H9 (cell line): ENCODE measurements around the gene PTK7. TPM values are rescaled to one million over a fixed set of nuclear protein-coding genes. Genes with fewer than 3 reads are reported as not detected.
A peak's percentile ranks its signal among the peaks of the same experiment; 100 is the strongest.

Source experiments
- DNase-seq: peaks from one replicate; pipeline ENCODE4 v3.0.0-alpha.2; 2017
- H2AFZ ChIP-seq: one replicate; pipeline ENCODE4 v1.6.1; 2013; ENCODE audit warnings: mild to moderate bottlenecking, low read length, control low read depth, moderate library complexity
- H2AK5ac ChIP-seq: 2 replicates; pipeline ENCODE4 v1.6.1; 2013; ENCODE audit warnings: low read length, control low read depth, mixed read lengths; ENCODE audit not compliant: insufficient read length
- H2BK120ac ChIP-seq: one replicate; pipeline ENCODE4 v1.6.1; 2013; ENCODE audit warnings: low read depth, mild to moderate bottlenecking, low read length, control low read depth, inconsistent platforms; ENCODE audit not compliant: poor library complexity, severe bottlenecking
- H2BK12ac ChIP-seq: 2 replicates; pipeline ENCODE4 v1.6.1; 2013; ENCODE audit warnings: low read length, control low read depth, mixed read lengths, low read depth; ENCODE audit not compliant: insufficient read length
- H2BK15ac ChIP-seq: 2 replicates; pipeline ENCODE4 v1.6.1; 2013; ENCODE audit warnings: low read depth, low read length, control low read depth
- H2BK20ac ChIP-seq: one replicate; pipeline ENCODE4 v1.6.1; 2013; ENCODE audit warnings: low read depth, mild to moderate bottlenecking, low read length, control low read depth, inconsistent platforms; ENCODE audit not compliant: poor library complexity, severe bottlenecking
- H2BK5ac ChIP-seq: 2 replicates; pipeline ENCODE4 v1.6.1; 2013; ENCODE audit warnings: low read length, control low read depth, mixed read lengths; ENCODE audit not compliant: insufficient read length
- H3K14ac ChIP-seq: 2 replicates; pipeline ENCODE4 v1.6.1; 2013; ENCODE audit warnings: low read length, control low read depth; ENCODE audit not compliant: insufficient read depth
- H3K18ac ChIP-seq: 2 replicates; pipeline ENCODE4 v1.6.1; 2013; ENCODE audit warnings: low read depth, mild to moderate bottlenecking, mixed read lengths, low read length, control low read depth; ENCODE audit not compliant: insufficient read length
- H3K23ac ChIP-seq: 2 replicates; pipeline ENCODE4 v1.6.1; 2013; ENCODE audit warnings: low read length, control low read depth, mixed read lengths, low read depth; ENCODE audit not compliant: insufficient read length
- H3K23me2 ChIP-seq: 2 replicates; pipeline ENCODE4 v1.6.1; 2013; ENCODE audit warnings: low read depth, mild to moderate bottlenecking, mixed read lengths, low read length, control low read depth; ENCODE audit not compliant: insufficient read length, poor library complexity, severe bottlenecking
- H3K27ac ChIP-seq: 2 replicates; pipeline ENCODE4 v1.5.1; 2013; ENCODE audit warnings: low read length, control low read depth, mixed read lengths, low read depth; ENCODE audit not compliant: insufficient read length
- H3K27me3 ChIP-seq: 2 replicates; pipeline ENCODE4 v1.6.1; 2013; ENCODE audit warnings: low read length, control low read depth, inconsistent platforms; ENCODE audit not compliant: insufficient read depth
- H3K4ac ChIP-seq: 2 replicates; pipeline ENCODE4 v1.6.1; 2013; ENCODE audit warnings: low read depth, mild to moderate bottlenecking, control low read depth, inconsistent platforms, low read length, moderate library complexity
- H3K4me1 ChIP-seq: 2 replicates; pipeline ENCODE4 v1.6.1; 2013; ENCODE audit warnings: low read length, control low read depth, inconsistent platforms; ENCODE audit not compliant: insufficient read depth
- H3K4me2 ChIP-seq: 2 replicates; pipeline ENCODE4 v1.6.1; 2013; ENCODE audit warnings: low read length, control low read depth, mixed read lengths; ENCODE audit not compliant: insufficient read length, insufficient read depth
- H3K56ac ChIP-seq: 2 replicates; pipeline ENCODE4 v1.6.1; 2013; ENCODE audit warnings: low read depth, mild to moderate bottlenecking, mixed read lengths, low read length, control low read depth; ENCODE audit not compliant: insufficient read length
- H3K79me1 ChIP-seq: 2 replicates; pipeline ENCODE4 v1.6.1; 2013; ENCODE audit warnings: low read depth, mild to moderate bottlenecking, moderate library complexity, low read length, control low read depth, inconsistent platforms; ENCODE audit not compliant: insufficient read depth, poor library complexity, severe bottlenecking
- H3K79me2 ChIP-seq: 2 replicates; pipeline ENCODE4 v1.6.1; 2013; ENCODE audit warnings: low read length, control low read depth, inconsistent platforms; ENCODE audit not compliant: insufficient read depth
- H3K9ac ChIP-seq: 2 replicates; pipeline ENCODE4 v1.6.1; 2013; ENCODE audit warnings: low read length, control low read depth, mixed read lengths; ENCODE audit not compliant: insufficient read length; ENCODE audit errors: extremely low read depth
- H3K9me3 ChIP-seq: one replicate; pipeline ENCODE4 v1.6.1; 2013; ENCODE audit warnings: low read depth, low read length, inconsistent platforms; ENCODE audit not compliant: control insufficient read depth
- H3T11ph ChIP-seq: one replicate; pipeline ENCODE4 v1.6.1; 2013; ENCODE audit warnings: mild to moderate bottlenecking, low read length, control low read depth, inconsistent platforms
- H4K20me1 ChIP-seq: one replicate; pipeline ENCODE4 v1.6.1; 2013; ENCODE audit not compliant: control insufficient read depth, insufficient read length, insufficient read depth
- H4K5ac ChIP-seq: 2 replicates; pipeline ENCODE4 v1.6.1; 2013; ENCODE audit warnings: low read depth, mild to moderate bottlenecking, mixed read lengths, low read length, control low read depth; ENCODE audit not compliant: insufficient read length
- H4K8ac ChIP-seq: replicated peaks from 2 replicates; pipeline ENCODE4 v1.6.1; 2013; ENCODE audit warnings: low read length, control low read depth, mixed read lengths, low read depth; ENCODE audit not compliant: insufficient read length
- H4K91ac ChIP-seq: 2 replicates; pipeline ENCODE4 v1.6.1; 2013; ENCODE audit warnings: low read depth, mild to moderate bottlenecking, moderate library complexity, mixed read lengths, low read length, control low read depth; ENCODE audit not compliant: insufficient read length
- H3K27ac Mint-ChIP-seq, 3 experiments: 2 replicates in 2 of 3; 3 replicates in 1 of 3; pipeline ENCODE4 v1.8.0; 2020 to 2021; ENCODE audit warnings: mixed read lengths in 3 of 3, mild to moderate bottlenecking in 1 of 3, moderate library complexity in 1 of 3
- H3K27me3 Mint-ChIP-seq: 2 replicates; pipeline ENCODE4 v1.8.0; 2021; ENCODE audit warnings: low read depth, mild to moderate bottlenecking, moderate library complexity, mixed read lengths
- H3K36me3 Mint-ChIP-seq, 3 experiments: 2 replicates in 2 of 3; 3 replicates in 1 of 3; pipeline ENCODE4 v1.8.0; 2020 to 2021; ENCODE audit warnings: low read depth in 3 of 3, mixed read lengths in 3 of 3; ENCODE audit not compliant: insufficient read depth in 1 of 3
- H3K4me1 Mint-ChIP-seq, 2 experiments: 2 replicates each; pipeline ENCODE4 v1.8.0; 2020; ENCODE audit warnings: mixed read lengths in 2 of 2
- H3K4me3 Mint-ChIP-seq, 2 experiments: 2 replicates in 1 of 2; 3 replicates in 1 of 2; pipeline ENCODE4 v1.8.0; 2020 to 2021; ENCODE audit warnings: mild to moderate bottlenecking in 2 of 2, mixed read lengths in 2 of 2, moderate library complexity in 1 of 2
- H3K9me3 Mint-ChIP-seq, 2 experiments: 2 replicates in 1 of 2; 3 replicates in 1 of 2; pipeline ENCODE4 v1.8.0; 2020; ENCODE audit warnings: mild to moderate bottlenecking in 2 of 2, mixed read lengths in 2 of 2, moderate library complexity in 1 of 2
- CTCF ChIP-seq: fragments of 200-600 bp; sonication (generic); conservative IDR thresholded peaks from 3 replicates; pipeline ENCODE4 v1.8.0; 2021; ENCODE audit warnings: antibody characterized with exemption, mild to moderate bottlenecking
- WGBS: extraction: QIAGEN DNeasy Blood & Tissue Kit; methylation state at CpG from one replicate; pipeline ENCODE4 v1.1.7; 2013; ENCODE audit warnings: missing lambda C conversion rate, low lambda C conversion rate, mixed read lengths; ENCODE audit not compliant: insufficient read length; ENCODE audit errors: extremely low coverage; 5-methylcytosine and 5-hydroxymethylcytosine counted together
- total RNA-seq: library from RNA; stranded (reverse); gene quantifications from 2 replicates; pipeline ENCODE4 v1.2.1, GENCODE V29; 2021

Gene PTK7
- total RNA-seq, 1 experiment from 2014 or later: 128 TPM

DNA sequence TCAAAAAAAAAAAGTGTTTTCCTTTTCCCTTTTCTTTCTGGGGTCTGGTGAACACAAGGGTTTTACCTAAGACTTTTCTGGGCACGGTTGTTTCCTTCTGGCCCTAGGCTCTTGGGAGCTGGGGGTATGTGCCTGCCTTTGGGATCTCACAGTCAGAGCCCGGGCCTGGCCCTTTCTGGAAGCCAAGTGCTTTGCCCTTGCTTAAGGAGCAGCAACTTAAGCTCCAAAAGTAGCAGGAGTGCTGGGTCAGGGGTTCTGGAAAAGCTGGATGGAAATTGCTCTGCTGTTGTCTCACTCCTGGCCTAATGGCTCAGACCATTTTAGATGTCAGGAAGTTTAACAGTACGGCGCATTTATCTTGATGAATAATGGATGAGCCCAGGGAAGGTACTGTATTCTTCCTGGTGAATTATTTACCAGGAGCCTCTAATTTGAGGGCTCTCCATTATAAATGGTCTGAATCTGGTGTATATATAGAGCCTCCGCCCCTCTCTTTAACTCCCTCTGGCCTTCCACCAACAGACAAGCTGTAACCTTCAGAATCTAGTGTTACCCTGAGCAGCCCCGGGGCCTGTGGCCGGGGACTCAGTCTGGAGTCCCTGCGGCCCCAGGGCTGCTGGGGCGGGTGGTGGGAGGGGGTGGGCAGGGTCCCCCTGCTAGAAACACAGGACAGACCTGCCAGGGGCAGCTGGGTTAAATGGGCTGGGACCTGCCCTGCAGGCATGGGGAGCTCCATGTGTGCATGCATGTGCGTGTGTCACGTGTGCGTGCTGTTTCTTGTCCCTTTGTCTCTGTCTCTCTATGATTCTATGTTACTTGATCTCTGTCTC, 37.5 kb downstream of the PTK7 start:
- H2BK15ac ChIP-seq: no peak overlapping the region
- TF ChIP-seq CTCF: no peak
- H2BK120ac ChIP-seq: no peak overlapping the region
- no peak overlapping the region for H3K56ac ChIP-seq
- no peak overlapping the region for H4K8ac ChIP-seq
- no CpG with 5 or more reads among the region's 12 CpGs for WGBS
- Mint-ChIP-seq H3K4me1 (peaks cover 23 to 38% of the 10 kb centered on the region in 2 experiments), H3K36me3 (no peaks in the 10 kb centered on the region; a peak in 1 of 7 replicates), H3K27ac (peak overlapping the region; percentile 59 to 88 (median 80)), H3K27me3 (no peaks in the 10 kb centered on the region), H3K4me3 (no peak overlapping the region), H3K9me3 (no peaks in the 10 kb centered on the region)
- H3K4ac ChIP-seq: no peak overlapping the region; the same call in 1 of the 2 replicates
- no peak overlapping the region for H3K14ac ChIP-seq
- no peak overlapping the region for H4K91ac ChIP-seq
- H3K9ac ChIP-seq: no peak overlapping the region
- H4K5ac ChIP-seq: peak overlapping the region; percentile 27
- H3K79me1 ChIP-seq: no peaks in the 10 kb centered on the region
- no peak overlapping the region for H2BK20ac ChIP-seq
- no peak for DNase-seq
- H3K9me3 ChIP-seq: no peaks in the 10 kb centered on the region
- H2BK5ac ChIP-seq: peak overlapping the region; percentile 84
- no peak overlapping the region for H2AK5ac ChIP-seq
- no peak overlapping the region for H2BK12ac ChIP-seq
- H3K79me2 ChIP-seq: peaks cover 2% of the 10 kb centered on the region; the same call in 1 of the 2 replicates
- H3K27ac ChIP-seq: no peak overlapping the region
- H3T11ph ChIP-seq: no peak overlapping the region
- no peak overlapping the region for H2AFZ ChIP-seq
- H3K27me3 ChIP-seq: no peaks in the 10 kb centered on the region
- H4K20me1 ChIP-seq: no peaks in the 10 kb centered on the region
- H3K23ac ChIP-seq: no peak overlapping the region
- H3K18ac ChIP-seq: peak overlapping the region; percentile 56
- H3K4me1 ChIP-seq: no peaks in the 10 kb centered on the region; the same call in 1 of the 2 replicates
- no peaks in the 10 kb centered on the region for H3K23me2 ChIP-seq
- no peak overlapping the region for H3K4me2 ChIP-seq
